Measurements from ENCODE around the gene SLC6A5.
A peak's percentile ranks its signal among the peaks of the same experiment; 100 is the strongest.

Gene SLC6A5

GRCh38 chr11:20669820-20670684 is 70.6 kb downstream of the SLC6A5 start:
- DNase-seq (ENCODE audit: low spot score), result no peak

- DNase-seq (ENCODE audit: low spot score), result no peak
Observed at GRCh38 chr11:20670932-20671403, 71.6 kb downstream of the SLC6A5 start.

- DNase-seq (ENCODE audit: low spot score), result peak; percentile 17
Observed at GRCh38 chr11:20671856-20672546, 72.6 kb downstream of the SLC6A5 start.

GRCh38 chr11:20672575-20672974 is 73.2 kb downstream of the SLC6A5 start:
- DNase-seq (ENCODE audit: low spot score), result no peak

GRCh38 chr11:20676658-20677057 is 77.2 kb downstream of the SLC6A5 start:
- DNase-seq (ENCODE audit: low spot score), result no peak

GRCh38 chr11:20688761-20689160 is 89.4 kb downstream of the SLC6A5 start:
- DNase-seq (ENCODE audit: low spot score), result no peak

GRCh38 chr11:20707876-20708275 is 108.5 kb downstream of the SLC6A5 start:
- no peak for DNase-seq (ENCODE audit: low spot score)

Data from putamen (tissue), 1 donor.